B cell (primary cell): ENCODE measurements around the gene THBS2. TPM values are rescaled to one million over a fixed set of nuclear protein-coding genes. Genes with fewer than 3 reads are reported as not detected.

Experiments used
- ATAC-seq: fragments of 200-7000 bp; cut with Tn5 transposase; one replicate; pipeline ENCODE4 v1.10.0; 2021; ENCODE audit warnings: low read depth, mild to moderate bottlenecking, moderate number of reproducible peaks, moderate library complexity
- CTCF ChIA-PET: fragments of 350-600 bp; sonication (Branson Sonifier 250); formaldehyde crosslinking; loops from one replicate; lab custom pipeline; 2021; ENCODE audit warnings: antibody characterized with exemption, inconsistent platforms; lab: Charles Lee
- POLR2A ChIA-PET: fragments of 350-600 bp; sonication (Branson Sonifier 250); formaldehyde crosslinking; loops from one replicate; lab custom pipeline; 2021; ENCODE audit warnings: antibody characterized with exemption; lab: Charles Lee
- DNase-seq: peaks from one replicate; pipeline ENCODE4 v3.0.0; 2013
- H2AFZ ChIP-seq: 2 replicates; pipeline ENCODE4 v1.6.1; 2012; ENCODE audit warnings: mild to moderate bottlenecking, low read depth, low read length; ENCODE audit not compliant: insufficient read depth, poor library complexity, severe bottlenecking
- H3K27ac ChIP-seq, 2 donors: 1 replicate in 1 of 2; 2 replicates in 1 of 2; pipeline ENCODE4 v1.5.1; 2012 to 2013; ENCODE audit warnings: low read length in 2 of 2, mild to moderate bottlenecking in 2 of 2, moderate library complexity in 1 of 2
- H3K27me3 ChIP-seq, 4 experiments: fragments of 200-600 bp in 1 of 4; sonication (generic) in 1 of 4; replicated peaks in 1 of 4; 1 replicate in 2 of 4; 2 replicates in 2 of 4; pipeline versions ENCODE4 v1.6.1 to v1.7.0; 2013 to 2016; ENCODE audit warnings: low read length in 3 of 4, mild to moderate bottlenecking in 2 of 4, mixed read lengths in 1 of 4, moderate library complexity in 1 of 4; ENCODE audit not compliant: insufficient read depth in 4 of 4, control insufficient read depth in 3 of 4; ENCODE audit errors: control extremely low read depth in 1 of 4
- H3K36me3 ChIP-seq, 2 experiments: replicated peaks in 1 of 2; 1 replicate in 1 of 2; 2 replicates in 1 of 2; pipeline versions ENCODE4 v1.6.1 to v1.7.1; 2013; ENCODE audit warnings: low read length in 1 of 2; ENCODE audit not compliant: insufficient read depth in 2 of 2, control insufficient read depth in 1 of 2; ENCODE audit errors: control extremely low read depth in 1 of 2, extremely low read depth in 1 of 2
- H3K4me1 ChIP-seq, 2 donors: fragments of 200-600 bp in 1 of 2; sonication (generic) in 1 of 2; 1 replicate in 1 of 2; 2 replicates in 1 of 2; pipeline versions ENCODE4 v1.5.1 to v1.6.1; 2013 to 2017; ENCODE audit warnings: low read length in 2 of 2; ENCODE audit not compliant: control insufficient read depth in 2 of 2, insufficient read depth in 2 of 2
- H3K4me2 ChIP-seq: replicated peaks from 2 replicates; pipeline ENCODE3; 2012; ENCODE audit warnings: mild to moderate bottlenecking, low read depth, low read length; ENCODE audit not compliant: poor library complexity, severe bottlenecking
- H3K4me3 ChIP-seq, 5 experiments: fragments of 200-600 bp in 1 of 5; sonication (generic) in 1 of 5; 1 replicate in 3 of 5; 2 replicates in 2 of 5; pipeline versions ENCODE4 v1.5.1 to v1.7.0; 2011 to 2016; ENCODE audit warnings: low read length in 4 of 5, mild to moderate bottlenecking in 4 of 5, low read depth in 2 of 5, control low read depth in 1 of 5, moderate library complexity in 1 of 5; ENCODE audit not compliant: insufficient read depth in 1 of 5; ENCODE audit errors: control extremely low read depth in 1 of 5, extremely low read depth in 1 of 5
- H3K79me2 ChIP-seq: fragments of 200-600 bp; sonication (generic); one replicate; pipeline ENCODE4 v1.6.0; 2016; ENCODE audit warnings: low read length; ENCODE audit not compliant: control insufficient read depth, insufficient read depth
- H3K9ac ChIP-seq: fragments of 200-600 bp; sonication (generic); 2 replicates; pipeline ENCODE4 v1.6.1; 2017; ENCODE audit warnings: mild to moderate bottlenecking, low read length, moderate library complexity
- H3K9me3 ChIP-seq, 3 donors: one replicate each; pipeline versions ENCODE4 v1.6.1 to v1.7.1; 2013; ENCODE audit warnings: low read length in 2 of 3; ENCODE audit not compliant: control insufficient read depth in 2 of 3, insufficient read depth in 1 of 3; ENCODE audit errors: control extremely low read depth in 1 of 3
- H4K20me1 ChIP-seq: 2 replicates; pipeline ENCODE4 v1.6.0; 2012; ENCODE audit warnings: mild to moderate bottlenecking, low read length; ENCODE audit not compliant: insufficient read depth, control insufficient read depth, poor library complexity, severe bottlenecking
- H3K27ac Mint-ChIP-seq: one replicate; pipeline ENCODE4 v1.8.0; 2021; ENCODE audit warnings: mixed read lengths
- H3K27me3 Mint-ChIP-seq: one replicate; pipeline ENCODE4 v1.8.0; 2021; ENCODE audit warnings: mixed read lengths
- H3K4me1 Mint-ChIP-seq: one replicate; pipeline ENCODE4 v1.8.0; 2021; ENCODE audit warnings: mixed read lengths
- H3K4me3 Mint-ChIP-seq: one replicate; pipeline ENCODE4 v1.8.0; 2021; ENCODE audit warnings: mixed read lengths
- H3K9me3 Mint-ChIP-seq: one replicate; pipeline ENCODE4 v1.8.0; 2022; ENCODE audit warnings: mixed read lengths; ENCODE audit not compliant: insufficient read depth
- CTCF ChIP-seq: fragments of 200-600 bp; IDR thresholded peaks from one replicate; pipeline ENCODE4 v1.8.0; 2022; ENCODE audit warnings: antibody characterized with exemption, mild to moderate bottlenecking
- EZH2 ChIP-seq: IDR thresholded peaks from 2 replicates; pipeline ENCODE4 v1.6.1; 2012; ENCODE audit warnings: borderline replicate concordance, low read depth, mild to moderate bottlenecking, moderate library complexity, low read length; ENCODE audit not compliant: insufficient read depth, poor library complexity, severe bottlenecking
- WGBS: methylation state at CpG from one replicate; pipeline ENCODE4 v1.1.5; 2013; ENCODE audit warnings: missing lambda C conversion rate; ENCODE audit not compliant: insufficient coverage; 5-methylcytosine and 5-hydroxymethylcytosine counted together
- intact Hi-C: fragments of 100-400 bp; cut with micrococcal nuclease; formaldehyde crosslinking; loops from one replicate; pipeline ENCODE4 v1.10.0; 2022
- polyA plus RNA-seq: library from polyadenylated mRNA; depleted of rRNA; stranded (reverse); fragments of >200 nt; gene quantifications from 2 replicates; pipeline ENCODE4 v1.2.3, GENCODE V29; 2012
- total RNA-seq, 2 donors: library from RNA; stranded (reverse); fragments of 120-200 nt in 1 of 2; gene quantifications; 1 replicate in 1 of 2; 2 replicates in 1 of 2; pipeline versions ENCODE4 v1.2.3 to v1.2.4, GENCODE V29; 2013 to 2022

Gene THBS2
- total and polyA plus RNA-seq, 2 donors (not counting 1 experiment from before 2014, with no cell fraction given) = not detected

GRCh38 chr6:169246445-169246844, 7.2 kb downstream of the THBS2 start:
- H3K9ac ChIP-seq = no peak overlapping the region
- Mint-ChIP-seq H3K27ac (no peak overlapping the region), H3K9me3 (peaks cover 2% of the 10 kb centered on the region), H3K4me1 (no peaks in the 10 kb centered on the region), H3K27me3 (peaks cover 12% of the 10 kb centered on the region), H3K4me3 (no peak overlapping the region)
- ChIA-PET CTCF (no interaction called here), POLR2A (no interaction called here)
- TF ChIP-seq EZH2 = no peak
- TF ChIP-seq CTCF = no peak
- no peaks in the 10 kb centered on the region for H3K36me3 ChIP-seq
- 95% methylated on average over 6 of the region's 6 CpGs for WGBS
- H3K79me2 ChIP-seq = no peaks in the 10 kb centered on the region
- ATAC-seq = no peak
- no peak for DNase-seq
- no peak overlapping the region for H3K4me3 ChIP-seq
- peaks cover 0 to 24% (median 0%) of the 10 kb centered on the region in 3 donors for H3K9me3 ChIP-seq
- H3K27ac ChIP-seq = no peak overlapping the region
- H4K20me1 ChIP-seq = no peaks in the 10 kb centered on the region
- H3K4me2 ChIP-seq = no peak overlapping the region
- H3K4me1 ChIP-seq = no peaks in the 10 kb centered on the region
- H2AFZ ChIP-seq = no peak overlapping the region
- H3K27me3 ChIP-seq = peaks cover 0 to 8% (median 3%) of the 10 kb centered on the region in 4 experiments
- intact Hi-C loops = no loop called here

GRCh38 chr6:169244684-169245383, 8.8 kb downstream of the THBS2 start:
- Histone ChIP-seq H3K4me3 (no peak overlapping the region), H3K9me3 (peaks cover 0 to 25% (median 0%) of the 10 kb centered on the region in 3 donors), H3K27me3 (no peaks in the 10 kb centered on the region), H4K20me1 (no peaks in the 10 kb centered on the region), H3K4me1 (no peaks in the 10 kb centered on the region), H3K4me2 (no peak overlapping the region), H3K36me3 (no peaks in the 10 kb centered on the region), H3K27ac (no peak overlapping the region), H3K79me2 (no peaks in the 10 kb centered on the region), H2AFZ (no peak overlapping the region), H3K9ac (no peak overlapping the region)
- no peak for ATAC-seq
- no peak overlapping the region for H3K4me3 Mint-ChIP-seq
- peaks cover 2% of the 10 kb centered on the region for H3K9me3 Mint-ChIP-seq
- no peak for TF ChIP-seq CTCF
- TF ChIP-seq EZH2 = no peak
- H3K4me1 Mint-ChIP-seq = no peaks in the 10 kb centered on the region
- WGBS = 95% methylated on average over 12 of the region's 15 CpGs
- intact Hi-C loops = no loop called here
- H3K27me3 Mint-ChIP-seq = no peaks in the 10 kb centered on the region
- POLR2A ChIA-PET = no interaction called here
- DNase-seq = no peak
- H3K27ac Mint-ChIP-seq = no peak overlapping the region
- CTCF ChIA-PET = no interaction called here
